ENCODE data around the gene LIME1.
"Not testable (repeated sequence)": the region's sequence is repeated elsewhere in the genome, so short reads cannot be mapped to it uniquely, and the experiment has no call there.

The LIME1 gene

DNA sequence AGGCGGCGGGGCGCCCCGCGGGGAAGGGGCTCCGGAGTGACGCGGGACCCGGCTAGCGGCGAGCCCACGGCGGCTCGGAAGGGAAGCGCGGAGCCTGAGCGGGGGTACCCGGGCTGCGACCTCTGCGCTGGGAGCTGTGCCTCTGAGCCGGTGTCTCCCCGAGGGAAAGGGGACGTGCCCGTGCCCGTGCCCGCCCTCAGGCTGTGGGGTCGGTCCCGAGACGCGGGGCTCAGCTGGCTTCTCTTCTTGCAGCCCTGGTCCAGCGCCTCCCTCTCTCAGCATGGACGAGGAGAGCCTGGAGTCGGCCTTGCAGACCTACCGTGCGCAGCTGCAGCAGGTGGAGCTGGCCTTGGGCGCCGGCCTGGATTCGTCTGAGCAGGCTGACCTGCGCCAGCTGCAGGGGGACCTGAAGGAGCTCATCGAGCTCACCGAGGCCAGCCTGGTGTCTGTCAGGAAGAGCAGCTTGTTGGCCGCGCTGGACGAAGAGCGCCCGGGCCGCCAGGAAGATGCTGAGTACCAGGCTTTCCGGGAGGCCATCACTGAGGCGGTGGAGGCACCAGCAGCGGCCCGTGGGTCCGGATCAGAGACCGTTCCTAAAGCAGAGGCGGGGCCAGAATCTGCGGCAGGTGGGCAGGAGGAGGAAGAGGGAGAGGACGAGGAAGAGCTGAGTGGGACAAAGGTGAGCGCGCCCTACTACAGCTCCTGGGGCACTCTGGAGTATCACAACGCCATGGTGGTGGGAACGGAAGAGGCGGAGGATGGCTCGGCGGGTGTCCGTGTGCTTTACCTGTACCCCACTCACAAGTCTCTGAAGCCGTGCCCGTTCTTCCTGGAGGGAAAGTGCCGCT lies 27.9 kb upstream of the LIME1 start:
- DNase-seq: no peak

DNA sequence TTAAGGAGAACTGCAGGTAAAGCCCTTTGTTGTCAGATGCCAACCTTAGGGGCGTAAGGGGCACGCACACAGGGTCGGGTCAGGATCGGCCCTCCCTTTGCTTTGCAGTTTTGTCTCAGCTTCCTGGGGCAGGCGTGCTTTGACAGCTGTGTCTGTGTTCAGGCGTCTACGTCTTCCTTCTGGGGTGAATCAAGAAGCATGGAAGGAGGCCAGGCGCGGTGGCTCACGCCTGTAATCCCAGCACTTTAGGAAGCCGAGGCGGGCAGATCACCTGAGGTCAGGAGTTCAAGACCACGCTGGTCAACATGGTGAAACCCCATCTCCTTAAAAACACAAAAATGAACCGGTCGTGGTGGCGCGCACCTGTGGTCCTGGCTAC lies 27.3 kb upstream of the LIME1 start:
- DNase-seq: no peak

DNA sequence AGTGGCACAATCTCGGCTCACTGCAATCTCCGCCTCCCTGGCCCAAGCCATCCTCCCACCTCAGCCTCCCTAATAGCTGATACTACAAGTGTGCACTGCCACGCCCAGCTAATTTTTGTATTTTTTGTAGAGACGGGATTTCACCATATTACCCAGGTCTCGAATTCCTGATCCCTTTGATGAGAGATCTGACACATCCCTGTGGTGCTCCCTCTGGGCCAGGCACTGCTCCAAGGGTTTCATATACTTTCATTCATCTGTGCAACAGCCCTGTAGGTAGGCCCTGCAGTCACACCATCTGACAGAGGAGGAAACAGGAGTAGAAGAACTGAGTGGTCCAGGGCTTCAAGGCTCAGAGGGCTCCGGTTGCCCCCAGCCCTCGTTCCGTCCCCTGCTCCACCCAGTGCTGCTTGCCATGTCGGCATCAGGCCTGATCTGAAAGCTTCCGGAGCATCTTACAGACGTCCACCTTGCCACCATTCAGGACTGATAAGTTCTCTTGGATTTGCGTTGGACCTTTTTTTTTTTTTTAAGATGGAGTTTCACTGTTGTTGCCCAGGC lies 25.3 kb upstream of the LIME1 start:
- no peak for DNase-seq

DNA sequence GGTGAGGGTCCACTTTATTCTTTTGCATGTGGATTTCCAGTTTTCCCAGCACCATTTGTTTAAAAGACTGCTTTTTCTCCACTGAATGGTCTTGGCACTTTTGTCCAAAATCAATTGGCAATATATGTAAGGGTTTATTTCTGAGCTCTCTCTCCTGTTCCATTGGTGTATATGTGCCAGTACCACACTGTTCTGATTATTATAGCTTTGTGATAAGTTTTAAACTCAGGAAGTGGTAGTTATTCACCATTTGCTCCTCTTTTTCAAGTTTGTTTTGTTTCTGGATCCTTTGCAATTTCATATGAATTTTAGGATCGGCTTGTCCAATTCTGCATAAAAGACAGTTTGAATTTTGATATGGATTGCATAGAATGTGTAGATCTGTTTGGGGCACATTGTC lies 24.3 kb upstream of the LIME1 start:
- no peak for DNase-seq

DNA sequence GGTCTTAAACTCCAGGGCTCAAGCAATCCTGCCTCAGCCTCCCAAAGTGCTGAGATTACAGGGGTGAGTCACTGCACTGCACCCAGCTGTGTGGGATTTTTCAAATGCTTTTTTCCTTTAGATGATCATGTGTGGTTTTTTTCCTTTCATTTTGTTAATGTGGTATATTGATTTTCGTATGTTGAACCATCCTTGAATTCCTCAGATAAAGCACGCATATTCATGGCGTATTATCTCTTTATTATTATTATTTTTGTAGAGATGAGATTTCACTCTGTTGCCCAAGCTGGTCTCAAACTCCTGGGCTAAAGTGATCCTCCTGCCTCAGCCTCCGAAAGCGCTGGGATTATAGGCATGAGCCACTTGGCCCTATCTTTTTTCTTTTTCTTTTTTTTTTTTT lies 21.6 kb upstream of the LIME1 start:
- no peak for DNase-seq

DNA sequence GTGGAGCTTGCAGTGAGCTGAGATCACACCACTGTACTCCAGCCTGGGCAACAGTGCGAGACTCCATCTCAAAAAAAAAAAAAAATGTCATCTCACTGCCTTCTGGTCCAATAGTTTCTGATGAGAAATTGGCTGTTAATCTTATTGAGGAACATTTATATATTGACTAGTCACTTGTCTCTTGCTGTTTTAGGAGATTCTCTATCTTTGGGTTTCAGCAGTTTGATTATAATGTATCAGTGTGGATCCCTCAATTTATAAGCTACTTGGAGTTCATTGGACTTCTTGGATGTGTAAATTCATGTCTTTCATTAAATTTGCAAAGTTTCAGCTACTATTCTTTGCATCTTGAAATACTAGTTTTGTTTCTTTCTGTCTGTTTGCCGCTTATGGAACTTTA lies 17.5 kb upstream of the LIME1 start:
- no peak for DNase-seq

DNA sequence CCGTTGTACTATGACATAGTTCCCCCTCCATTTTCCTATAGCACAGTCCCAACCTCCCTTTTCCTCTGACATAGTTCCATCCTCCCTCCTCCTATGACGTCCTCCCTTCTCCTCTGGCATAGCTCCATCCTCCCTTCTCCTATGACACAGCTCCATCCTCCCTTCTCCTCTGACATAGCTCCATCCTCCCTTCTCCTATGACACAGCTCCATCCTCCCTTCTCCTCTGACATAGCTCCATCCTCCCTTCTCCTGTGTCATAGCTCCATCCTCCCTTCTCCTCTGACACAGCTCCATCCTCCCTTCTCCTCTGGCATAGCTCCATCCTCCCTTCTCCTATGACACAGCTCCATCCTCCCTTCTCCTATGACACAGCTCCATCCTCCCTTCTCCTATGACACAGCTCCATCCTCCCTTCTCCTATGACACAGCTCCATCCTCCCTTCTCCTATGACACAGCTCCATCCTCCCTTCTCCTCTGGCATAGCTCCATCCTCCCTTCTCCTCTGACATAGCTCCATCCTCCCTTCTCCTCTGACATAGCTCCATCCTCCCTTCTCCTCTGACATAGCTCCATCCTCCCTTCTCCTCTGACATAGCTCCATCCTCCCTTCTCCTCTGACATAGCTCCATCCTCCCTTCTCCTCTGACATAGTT lies 13.4 kb upstream of the LIME1 start:
- not testable (repeated sequence) for DNase-seq

DNA sequence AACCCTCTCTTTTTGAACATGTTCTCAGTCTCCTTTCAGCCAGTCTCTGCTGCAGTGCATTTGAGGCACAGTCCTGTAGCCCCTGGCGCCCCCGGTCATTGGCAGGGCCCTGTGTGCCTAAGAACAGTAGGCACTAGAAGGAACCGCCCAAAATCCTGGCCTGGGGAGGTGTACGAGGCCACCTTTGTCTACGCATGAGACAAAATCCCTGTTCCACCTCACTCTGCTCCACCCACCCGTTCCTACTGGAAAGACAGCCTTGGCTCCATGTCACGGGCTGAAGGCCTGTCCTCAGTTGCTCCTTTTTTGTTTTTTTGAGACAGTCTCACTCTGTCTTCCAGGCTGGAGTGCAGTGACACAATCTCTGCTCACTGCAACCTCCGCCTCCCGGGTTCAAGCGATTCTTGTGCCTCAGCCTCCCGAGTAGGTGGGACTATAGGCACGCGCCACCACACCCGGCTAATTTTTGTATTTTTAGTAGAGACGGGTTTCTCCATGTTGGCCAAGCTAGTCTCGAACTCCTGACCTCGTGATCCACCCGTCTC lies 6.2 kb upstream of the LIME1 start:
- DNase-seq: not testable (repeated sequence)

DNA sequence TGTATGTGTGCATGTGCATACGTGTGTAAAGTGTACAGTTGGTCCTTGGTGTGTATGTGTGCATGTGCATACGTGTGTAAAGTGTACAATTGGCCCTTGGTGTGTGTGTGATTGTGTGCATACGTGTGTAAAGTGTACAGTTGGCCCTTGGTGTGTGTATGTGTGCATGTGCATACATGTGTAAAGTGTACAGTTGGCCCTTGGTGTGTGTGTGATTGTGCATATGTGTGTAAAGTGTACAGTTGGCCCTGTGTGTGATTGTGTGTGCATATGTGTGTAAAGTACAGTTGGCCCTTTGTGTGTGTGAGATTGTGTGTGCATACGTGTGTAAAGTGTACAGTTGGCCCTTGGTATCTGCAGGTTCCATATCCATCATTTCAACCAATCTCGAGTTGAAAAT lies 5.1 kb upstream of the LIME1 start:
- DNase-seq: no peak

DNA sequence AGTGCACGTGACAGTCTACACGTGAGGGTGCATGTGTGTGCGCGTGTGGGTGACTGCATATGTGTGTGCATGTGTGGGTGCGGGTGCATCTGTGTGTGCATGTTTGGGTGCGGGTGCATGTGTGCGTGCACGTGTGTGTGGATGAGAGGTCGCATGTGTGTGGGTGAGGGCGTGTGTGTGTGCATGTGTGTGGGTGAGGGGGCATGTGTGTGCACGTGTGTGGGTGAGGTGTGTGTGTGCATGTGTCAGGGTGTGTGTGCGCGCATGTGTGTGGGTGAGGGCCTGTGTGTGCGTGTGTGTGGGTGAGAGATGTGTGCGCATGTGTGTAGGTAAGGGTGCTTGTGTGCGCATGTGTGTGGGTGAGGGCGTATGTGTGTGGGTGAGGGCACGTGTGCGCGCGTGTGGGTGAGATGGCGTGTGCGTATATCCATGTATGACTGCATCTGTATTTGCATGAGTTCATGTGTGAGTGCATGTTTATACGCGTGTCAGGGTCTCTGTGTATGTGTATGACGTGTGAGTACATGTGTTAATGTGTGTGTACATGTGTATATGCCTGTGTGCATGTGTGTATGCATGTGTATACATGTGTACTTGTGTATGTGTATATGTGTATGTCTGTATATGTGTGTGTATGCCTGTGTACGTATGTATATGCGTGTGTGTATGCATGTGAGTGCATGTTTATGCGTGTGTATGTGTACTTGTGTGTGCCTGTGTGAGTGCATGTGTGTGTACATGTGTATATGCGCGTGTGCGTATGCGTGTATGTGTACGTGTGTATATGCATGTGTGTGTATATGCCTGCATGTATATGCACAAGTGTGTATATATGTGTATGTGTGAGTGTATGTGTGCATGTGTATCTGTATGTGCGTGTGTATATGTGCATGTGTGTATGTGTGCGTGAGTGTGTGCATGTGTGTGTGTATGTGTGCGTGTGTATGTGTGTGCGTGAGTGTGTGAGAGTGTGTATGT lies 4.1 kb upstream of the LIME1 start:
- no peak for DNase-seq

DNA sequence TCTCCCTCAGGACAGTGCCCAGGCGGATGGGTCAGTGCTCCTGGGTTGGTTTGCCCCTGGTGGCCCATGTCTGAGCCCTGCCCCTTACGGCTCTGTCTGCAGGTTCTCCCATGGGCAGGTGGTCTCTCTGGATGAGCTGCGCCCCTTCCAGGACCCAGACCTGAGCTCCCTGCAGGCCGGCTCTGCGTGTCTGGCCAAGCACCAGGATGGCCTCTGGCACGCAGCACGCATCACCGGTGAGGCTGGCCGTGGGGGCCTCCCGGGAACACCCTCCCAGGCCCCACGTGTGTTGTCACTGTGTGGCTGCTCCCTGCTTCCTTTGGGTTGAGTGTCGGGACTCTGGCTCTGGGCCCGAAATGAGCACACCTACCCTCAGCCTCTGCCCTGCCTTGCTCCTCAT lies 3.3 kb upstream of the LIME1 start:
- DNase-seq: no peak

DNA sequence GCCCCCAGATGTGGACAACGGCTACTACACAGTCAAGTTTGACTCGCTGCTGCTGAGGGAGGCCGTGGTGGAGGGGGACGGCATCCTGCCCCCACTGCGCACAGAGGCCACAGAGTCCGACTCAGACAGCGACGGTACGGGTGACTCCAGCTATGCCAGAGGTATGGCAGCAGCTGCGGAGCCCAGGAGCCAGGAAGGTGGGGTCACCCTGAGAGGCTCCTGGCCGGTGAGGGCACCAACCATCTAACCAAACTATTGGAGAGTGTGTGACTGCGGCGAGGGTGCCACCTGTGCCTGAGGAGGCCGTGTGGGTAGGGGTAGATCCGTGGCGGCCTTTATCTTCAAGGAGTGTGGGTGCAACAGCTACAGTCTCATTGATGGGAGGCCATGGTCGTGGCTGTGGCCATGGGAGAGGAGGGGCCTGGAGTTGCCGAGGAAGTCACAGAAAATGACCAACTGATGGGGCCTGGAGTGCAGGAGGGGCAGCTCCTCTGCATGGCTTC lies 2.8 kb upstream of the LIME1 start:
- DNase-seq: no peak

DNA sequence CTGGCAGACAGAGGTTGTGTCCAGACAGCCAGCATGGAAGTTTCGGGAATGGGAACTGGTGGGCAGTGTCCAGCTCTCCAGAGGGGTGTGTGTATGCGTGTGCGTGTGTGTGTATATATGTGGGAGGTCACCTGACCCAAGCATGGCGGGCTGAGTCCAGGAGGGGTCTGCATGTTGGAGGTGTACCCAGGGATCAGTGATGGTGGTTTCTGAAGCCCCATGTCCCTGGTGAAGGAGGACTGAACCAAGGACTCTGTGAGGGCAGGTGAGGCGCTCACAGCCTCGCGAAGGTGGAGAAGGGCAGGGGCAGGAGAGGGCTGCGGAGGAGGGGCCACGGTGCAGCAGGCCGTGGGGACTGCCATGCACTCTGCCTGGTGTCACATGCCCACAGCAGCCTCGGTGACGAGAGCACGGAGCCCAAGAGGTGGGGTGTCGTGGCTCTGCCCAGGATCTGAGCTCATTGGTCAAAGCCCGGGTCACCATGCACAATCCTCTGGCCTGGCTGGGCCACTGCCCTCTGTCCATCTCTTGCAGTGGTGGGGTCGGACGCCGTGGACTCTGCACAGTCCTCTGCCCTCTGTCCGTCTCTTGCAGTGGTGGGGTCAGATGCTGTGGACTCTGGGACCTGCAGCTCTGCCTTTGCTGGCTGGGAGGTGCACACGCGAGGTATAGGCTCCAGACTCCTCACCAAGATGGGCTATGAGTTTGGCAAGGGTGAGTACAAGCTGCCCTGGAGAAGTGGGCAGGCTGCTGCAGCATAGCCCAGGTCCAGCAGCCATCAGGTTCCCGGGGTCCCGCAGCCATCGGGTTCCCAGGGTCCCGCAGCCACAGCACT lies 2.1 kb upstream of the LIME1 start:
- DNase-seq: no peak

DNA sequence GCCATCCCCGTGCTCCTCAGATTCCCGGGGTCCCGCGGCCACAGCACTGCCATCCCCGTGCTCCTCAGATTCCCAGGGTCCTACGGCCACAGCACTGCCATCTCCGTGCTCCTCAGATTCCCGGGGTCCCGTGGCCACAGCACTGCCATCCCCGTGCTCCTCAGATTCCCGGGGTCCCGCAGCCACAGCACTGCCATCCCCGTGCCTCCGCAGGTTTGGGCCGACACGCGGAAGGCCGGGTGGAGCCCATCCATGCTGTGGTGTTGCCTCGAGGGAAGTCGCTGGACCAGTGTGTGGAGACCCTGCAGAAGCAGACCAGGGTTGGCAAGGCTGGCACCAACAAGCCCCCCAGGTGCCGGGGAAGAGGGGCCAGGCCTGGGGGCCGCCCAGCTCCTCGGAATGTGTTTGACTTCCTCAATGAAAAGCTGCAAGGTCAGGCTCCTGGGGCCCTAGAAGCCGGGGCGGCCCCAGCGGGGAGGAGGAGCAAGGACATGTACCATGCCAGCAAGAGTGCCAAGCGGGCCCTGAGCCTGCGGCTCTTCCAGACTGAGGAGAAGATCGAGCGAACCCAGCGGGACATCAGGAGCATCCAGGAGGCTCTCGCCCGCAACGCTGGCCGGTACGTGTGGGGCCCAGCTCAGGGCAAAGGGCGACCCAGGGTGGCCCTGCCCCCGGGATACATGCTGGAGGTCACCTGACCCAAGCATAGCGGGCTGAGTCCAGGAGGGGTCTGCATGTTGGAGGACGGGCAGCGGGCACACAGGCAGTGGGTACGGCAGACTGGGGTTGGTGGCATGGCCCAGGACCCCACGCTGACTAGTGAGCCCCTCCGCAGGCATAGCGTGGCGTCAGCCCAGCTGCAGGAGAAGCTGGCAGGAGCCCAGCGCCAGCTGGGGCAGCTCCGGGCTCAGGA lies 1.3 kb upstream of the LIME1 start:
- no peak for DNase-seq

DNA sequence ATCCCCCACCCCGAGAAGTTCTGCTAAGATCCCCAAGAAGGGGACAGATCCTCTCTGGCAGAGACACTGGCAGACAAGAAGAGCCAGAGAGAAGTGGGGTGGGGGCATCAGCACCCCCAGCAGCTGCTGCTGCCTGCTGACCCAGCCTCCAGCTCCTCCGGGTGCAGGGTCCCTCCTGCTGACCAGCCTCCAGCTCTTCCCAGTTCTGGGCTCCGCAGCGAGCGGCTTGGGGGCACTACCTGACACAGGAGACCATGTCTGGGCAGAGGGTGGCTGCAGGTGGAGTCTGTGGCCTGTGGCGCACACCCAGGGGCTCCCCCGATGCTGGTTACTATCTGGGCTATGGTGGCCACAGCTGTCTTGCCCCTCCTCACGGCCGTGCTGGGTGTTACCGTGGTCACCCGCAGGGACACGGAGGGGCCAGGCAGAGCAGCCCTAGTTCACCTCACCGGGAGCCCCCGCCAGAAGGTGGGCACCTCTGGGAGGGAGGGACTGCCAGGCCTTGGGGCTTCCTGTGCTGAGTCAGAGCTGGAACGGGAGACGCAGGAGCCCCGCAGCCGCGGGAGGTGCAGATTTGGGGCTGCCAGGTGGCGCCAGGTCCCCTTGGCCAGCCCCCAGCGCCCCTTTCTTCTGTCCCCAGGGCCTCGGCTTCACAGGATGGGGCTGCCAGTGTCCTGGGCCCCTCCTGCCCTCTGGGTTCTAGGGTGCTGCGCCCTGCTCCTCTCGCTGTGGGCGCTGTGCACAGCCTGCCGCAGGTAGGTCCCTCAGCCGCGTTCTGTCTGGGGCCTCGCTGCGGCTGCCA lies 630 bp downstream of the LIME1 start:
- DNase-seq: peak; percentile 59

DNA sequence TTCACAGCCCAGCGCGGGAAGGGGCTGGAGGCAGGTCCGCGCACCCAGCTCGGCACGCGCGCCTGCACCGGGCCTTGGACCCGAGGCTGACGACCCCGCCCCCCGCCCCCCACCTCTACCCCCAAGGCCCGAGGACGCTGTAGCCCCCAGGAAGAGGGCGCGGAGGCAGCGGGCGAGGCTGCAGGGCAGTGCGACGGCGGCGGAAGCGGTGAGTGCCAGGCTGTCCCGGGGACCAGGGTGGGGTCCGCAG lies 1.2 kb downstream of the LIME1 start:
- no peak for DNase-seq

DNA sequence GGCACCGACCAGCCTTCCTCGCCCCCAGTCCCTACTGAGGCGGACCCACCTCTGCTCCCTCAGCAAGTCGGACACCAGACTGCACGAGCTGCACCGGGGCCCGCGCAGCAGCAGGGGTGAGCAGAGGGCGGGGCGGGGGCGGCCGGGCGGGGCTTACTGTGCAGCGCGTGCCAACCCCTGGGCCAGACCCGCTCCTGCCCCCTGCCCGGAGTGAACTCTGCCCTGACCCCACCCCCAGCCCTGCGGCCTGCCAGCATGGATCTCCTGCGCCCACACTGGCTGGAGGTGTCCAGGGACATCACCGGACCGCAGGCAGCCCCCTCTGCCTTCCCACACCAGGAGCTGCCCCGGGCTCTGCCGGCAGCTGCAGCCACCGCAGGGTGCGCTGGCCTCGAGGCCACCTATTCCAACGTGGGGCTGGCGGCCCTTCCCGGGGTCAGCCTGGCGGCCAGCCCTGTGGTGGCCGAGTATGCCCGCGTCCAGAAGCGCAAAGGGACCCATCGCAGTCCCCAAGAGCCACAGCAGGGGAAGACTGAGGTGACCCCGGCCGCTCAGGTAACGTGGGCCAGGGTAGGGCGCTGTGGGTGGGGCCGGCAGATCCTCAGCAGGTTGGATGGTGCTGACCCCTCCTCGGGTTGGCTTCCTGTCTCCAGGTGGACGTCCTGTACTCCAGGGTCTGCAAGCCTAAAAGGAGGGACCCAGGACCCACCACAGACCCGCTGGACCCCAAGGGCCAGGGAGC lies 1.7 kb downstream of the LIME1 start:
- peak; percentile 34 for DNase-seq

DNA sequence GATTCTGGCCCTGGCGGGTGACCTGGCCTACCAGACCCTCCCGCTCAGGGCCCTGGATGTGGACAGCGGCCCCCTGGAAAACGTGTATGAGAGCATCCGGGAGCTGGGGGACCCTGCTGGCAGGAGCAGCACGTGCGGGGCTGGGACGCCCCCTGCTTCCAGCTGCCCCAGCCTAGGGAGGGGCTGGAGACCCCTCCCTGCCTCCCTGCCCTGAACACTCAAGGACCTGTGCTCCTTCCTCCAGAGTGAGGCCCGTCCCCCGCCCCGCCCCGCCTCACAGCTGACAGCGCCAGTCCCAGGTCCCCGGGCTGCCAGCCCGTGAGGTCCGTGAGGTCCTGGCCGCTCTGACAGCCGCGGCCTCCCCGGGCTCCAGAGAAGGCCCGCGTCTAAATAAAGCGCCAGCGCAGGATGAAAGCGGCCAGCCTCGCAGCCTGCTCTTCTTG lies 2.2 kb downstream of the LIME1 start:
- peak; percentile 33 for DNase-seq
